Dermis blood vessel endothelial cell (primary cell): Measurements from ENCODE around the gene OR2M5. TPM values are rescaled to one million over a fixed set of nuclear protein-coding genes. Genes with fewer than 3 reads are reported as not detected.

ENCODE experiments used
- DNase-seq: peaks from one replicate; pipeline ENCODE4 v3.0.0; 2010
- total RNA-seq: library from RNA; depleted of rRNA; stranded (reverse); fragments of >200 nt; gene quantifications from 2 replicates; pipeline ENCODE4 v1.2.3, GENCODE V29; 2014

Gene OR2M5, protein sequence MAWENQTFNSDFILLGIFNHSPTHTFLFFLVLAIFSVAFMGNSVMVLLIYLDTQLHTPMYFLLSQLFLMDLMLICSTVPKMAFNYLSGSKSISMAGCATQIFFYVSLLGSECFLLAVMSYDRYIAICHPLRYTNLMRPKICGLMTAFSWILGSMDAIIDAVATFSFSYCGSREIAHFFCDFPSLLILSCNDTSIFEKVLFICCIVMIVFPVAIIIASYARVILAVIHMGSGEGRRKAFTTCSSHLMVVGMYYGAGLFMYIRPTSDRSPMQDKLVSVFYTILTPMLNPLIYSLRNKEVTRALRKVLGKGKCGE
- total RNA-seq = not detected in 2 replicates

GRCh38 chr1:248144513-248145198 is at the start of gene OR2M5:
TSS of gene OR2M5 (plus strand) at chr1:248145148. CDS start at chr1:248145148, 0 bp downstream.
- DNase-seq = no peak

DNA sequence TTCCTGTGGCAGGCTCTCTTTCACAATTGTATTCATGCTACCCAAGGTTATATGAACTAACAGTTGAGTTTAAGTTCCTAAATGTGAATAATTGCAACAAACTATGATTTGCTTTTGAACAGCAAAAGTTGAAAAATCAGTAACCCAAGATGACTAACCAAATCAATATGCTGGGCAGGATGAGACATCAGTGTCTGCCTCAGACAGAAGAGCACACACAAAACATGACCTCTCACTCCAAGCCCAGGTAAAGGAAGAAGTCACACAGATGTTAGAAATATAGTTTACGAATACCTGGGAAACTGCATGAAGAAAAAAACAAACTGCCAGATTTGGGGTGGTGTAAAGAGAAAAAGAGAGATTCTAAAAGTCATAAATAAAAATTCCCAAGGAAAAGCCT is 46.4 kb upstream of the OR2M5 start:
- no peak for DNase-seq

GRCh38 chr1:248102847-248103246 is 42.1 kb upstream of the OR2M5 start:
- no peak for DNase-seq

GRCh38 chr1:248111157-248111556 is 33.8 kb upstream of the OR2M5 start:
- no peak for DNase-seq

GRCh38 chr1:248114890-248115289 is 30.1 kb upstream of the OR2M5 start:
- DNase-seq = no peak

- DNase-seq = no peak
Measured at GRCh38 chr1:248127653-248128052, 17.3 kb upstream of the OR2M5 start.

- no peak for DNase-seq
Measured at GRCh38 chr1:248136811-248137210, 8.1 kb upstream of the OR2M5 start.

- no peak for DNase-seq
Measured at GRCh38 chr1:248140846-248141245, 4.1 kb upstream of the OR2M5 start.

- DNase-seq = no peak
Measured at GRCh38 chr1:248143311-248143710, 1.6 kb upstream of the OR2M5 start.

- no peak for DNase-seq
Measured at GRCh38 chr1:248152056-248152827, 7.3 kb downstream of the OR2M5 start.

GRCh38 chr1:248155927-248156326 is 11.0 kb downstream of the OR2M5 start:
- DNase-seq = no peak

DNA sequence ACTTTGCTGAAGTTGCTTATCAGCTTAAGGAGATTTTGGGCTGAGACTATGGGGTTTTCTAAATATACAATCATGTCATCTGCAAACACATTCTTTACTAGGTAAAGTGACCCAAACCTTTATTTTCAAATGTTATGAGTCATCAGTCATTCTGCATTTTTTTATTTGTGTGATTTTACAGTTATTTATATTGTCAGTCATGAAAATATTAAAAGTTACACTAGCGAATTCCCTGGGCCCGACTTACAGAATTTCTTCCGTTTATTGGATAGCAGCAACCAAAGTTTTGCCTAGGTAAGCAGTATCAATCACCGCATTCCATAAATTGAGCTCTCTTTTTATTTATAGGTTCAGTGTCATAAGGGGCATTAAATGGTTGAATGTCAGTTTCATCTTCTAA is 13.8 kb downstream of the OR2M5 start:
- DNase-seq = no peak

- DNase-seq = no peak
Measured at GRCh38 chr1:248164031-248164430, 19.1 kb downstream of the OR2M5 start.

GRCh38 chr1:248165186-248165585 is 20.2 kb downstream of the OR2M5 start:
- DNase-seq = no peak

DNA sequence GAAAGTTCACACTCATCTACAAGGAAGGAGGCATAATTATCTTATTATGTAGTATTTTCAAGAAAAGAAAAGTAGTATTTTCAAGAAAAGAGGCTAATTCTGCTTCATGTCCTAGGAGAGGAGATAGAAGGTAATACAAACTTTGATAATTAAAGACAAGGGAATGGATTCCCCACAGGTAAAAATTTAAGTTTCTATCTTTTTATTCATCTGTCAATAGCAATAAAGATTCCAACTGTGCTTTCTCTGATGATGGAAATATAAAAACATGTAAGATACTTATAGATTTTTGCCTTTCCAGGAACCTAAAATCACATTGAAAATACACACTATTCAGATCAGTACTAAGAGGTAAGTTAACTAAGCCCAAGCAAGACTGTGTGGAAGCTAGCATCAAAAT is 29.6 kb downstream of the OR2M5 start, which contains the start of gene OR2M2:
OR2M2 (plus strand) TSS at position 301 of the 400 bp plus-strand sequence. CDS start 5,165 bp downstream, outside the sequence.
- DNase-seq = no peak

DNA sequence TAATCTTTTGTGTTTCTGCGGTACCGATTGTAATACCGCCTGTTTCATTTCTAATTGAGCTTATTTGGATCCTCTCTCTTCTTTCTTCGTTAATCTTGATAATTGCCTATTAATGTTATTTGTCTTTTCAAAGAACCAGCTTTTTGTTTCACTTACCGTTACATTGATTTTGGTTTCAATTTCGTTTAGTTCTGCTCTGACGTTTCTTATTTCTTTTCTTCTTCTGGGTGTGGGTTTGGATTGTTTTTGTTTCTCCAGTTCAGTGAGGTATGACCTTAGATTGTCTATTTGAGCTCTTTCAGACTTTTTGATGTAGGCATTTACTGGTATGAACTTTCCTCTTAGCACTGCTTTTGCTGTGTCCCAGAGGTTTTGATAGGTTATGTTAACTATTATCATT is 39.0 kb downstream of the OR2M5 start:
- DNase-seq = no peak

GRCh38 chr1:248187363-248187762 is 42.4 kb downstream of the OR2M5 start:
- no peak for DNase-seq

DNA sequence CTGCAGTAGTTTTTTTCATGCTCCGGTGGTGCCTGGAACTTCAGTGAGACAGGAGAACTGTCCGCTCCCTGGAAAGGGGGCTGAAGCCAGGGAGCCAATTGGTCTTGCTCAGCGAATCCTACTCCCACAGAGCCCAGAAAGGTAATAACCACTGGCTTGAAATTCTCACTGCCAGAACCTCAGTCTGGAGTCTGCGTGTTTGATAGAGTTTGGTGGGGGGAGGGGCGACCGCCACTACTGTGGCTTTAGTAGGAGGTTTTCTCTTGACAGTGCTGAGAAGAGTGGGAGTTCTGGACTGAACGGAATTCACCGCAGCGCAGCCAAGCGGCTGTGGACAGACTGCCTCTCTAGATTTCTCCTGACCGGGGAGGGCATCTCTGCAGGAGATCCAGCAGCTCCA is 44.1 kb downstream of the OR2M5 start:
- DNase-seq = no peak

GRCh38 chr1:248194117-248194516 is 49.2 kb downstream of the OR2M5 start:
- DNase-seq = no peak
